Endodermal cell (in vitro differentiated cells): ENCODE measurements around the gene CCSER1. TPM values are rescaled to one million over a fixed set of nuclear protein-coding genes. Genes with fewer than 3 reads are reported as not detected.

Experiments used
- DNase-seq: peaks from one replicate; pipeline ENCODE4 v3.0.0-alpha.2; 2017
- H3K27ac ChIP-seq: 2 replicates; pipeline ENCODE4 v1.5.1; 2013; ENCODE audit warnings: mild to moderate bottlenecking, low read depth, low read length, moderate library complexity
- H3K27me3 ChIP-seq: 2 replicates; pipeline ENCODE4 v1.6.1; 2013; ENCODE audit warnings: mild to moderate bottlenecking, low read length, moderate library complexity; ENCODE audit not compliant: insufficient read depth, control insufficient read depth, poor library complexity, severe bottlenecking
- H3K36me3 ChIP-seq: 2 replicates; pipeline ENCODE4 v1.7.0; 2013; ENCODE audit warnings: mild to moderate bottlenecking, low read length, moderate library complexity; ENCODE audit not compliant: control insufficient read depth, insufficient read depth
- H3K4me1 ChIP-seq: one replicate; pipeline ENCODE4 v1.7.0; 2013; ENCODE audit warnings: low read length; ENCODE audit not compliant: control insufficient read depth, insufficient read depth
- H3K4me3 ChIP-seq: 2 replicates; pipeline ENCODE4 v1.5.1; 2013; ENCODE audit warnings: mild to moderate bottlenecking, low read length, moderate library complexity
- H3K9ac ChIP-seq: 2 replicates; pipeline ENCODE4 v1.6.1; 2013; ENCODE audit warnings: mild to moderate bottlenecking, low read length, moderate library complexity; ENCODE audit not compliant: poor library complexity, severe bottlenecking; ENCODE audit errors: extremely low read depth
- H3K9me3 ChIP-seq: 2 replicates; pipeline ENCODE4 v1.6.1; 2013; ENCODE audit warnings: mild to moderate bottlenecking, low read length, moderate library complexity; ENCODE audit not compliant: control insufficient read depth
- H3K27ac Mint-ChIP-seq: 2 replicates; pipeline ENCODE4 v1.8.0; 2020; ENCODE audit warnings: mixed read lengths
- H3K27me3 Mint-ChIP-seq: 2 replicates; pipeline ENCODE4 v1.8.0; 2021; ENCODE audit warnings: mild to moderate bottlenecking, mixed read lengths; ENCODE audit not compliant: insufficient read depth
- H3K36me3 Mint-ChIP-seq: 2 replicates; pipeline ENCODE4 v1.8.0; 2020; ENCODE audit warnings: low read depth, mixed read lengths
- H3K4me1 Mint-ChIP-seq: 2 replicates; pipeline ENCODE4 v1.8.0; 2020; ENCODE audit warnings: mixed read lengths
- H3K4me3 Mint-ChIP-seq: 2 replicates; pipeline ENCODE4 v1.8.0; 2020; ENCODE audit warnings: mild to moderate bottlenecking, moderate library complexity, mixed read lengths
- H3K9me3 Mint-ChIP-seq: 2 replicates; pipeline ENCODE4 v1.8.0; 2020; ENCODE audit warnings: mild to moderate bottlenecking, mixed read lengths
- WGBS, 2 experiments: methylation state at CpG; one replicate each; pipeline versions ENCODE4 v1.1.5 to v1.1.7; 2013; ENCODE audit warnings: missing lambda C conversion rate in 2 of 2, mixed read lengths in 1 of 2; ENCODE audit not compliant: insufficient coverage in 1 of 2, insufficient read length in 1 of 2; 5-methylcytosine and 5-hydroxymethylcytosine counted together
- total RNA-seq, 2 donors: library from RNA; stranded (reverse); fragmentation: NEBNext Ultra II Directional in 1 of 2; extraction: Animal tissue kit (Norgen Biotek cat#: 25700) in 1 of 2; gene quantifications; 2 replicates in 1 of 2; 3 replicates in 1 of 2; pipeline ENCODE4 v1.2.1, GENCODE V29; 2021
- TF ChIP-seq, protein P1 (sequence below): fragments of 200-600 bp; sonication (generic); conservative IDR thresholded peaks from 2 replicates; pipeline ENCODE4 v1.5.0; 2021; ENCODE audit warnings: antibody characterized with exemption, mild to moderate bottlenecking

Gene CCSER1
- total RNA-seq, 2 donors from 2014 or later: 1.1 to 2.2 TPM

DNA sequence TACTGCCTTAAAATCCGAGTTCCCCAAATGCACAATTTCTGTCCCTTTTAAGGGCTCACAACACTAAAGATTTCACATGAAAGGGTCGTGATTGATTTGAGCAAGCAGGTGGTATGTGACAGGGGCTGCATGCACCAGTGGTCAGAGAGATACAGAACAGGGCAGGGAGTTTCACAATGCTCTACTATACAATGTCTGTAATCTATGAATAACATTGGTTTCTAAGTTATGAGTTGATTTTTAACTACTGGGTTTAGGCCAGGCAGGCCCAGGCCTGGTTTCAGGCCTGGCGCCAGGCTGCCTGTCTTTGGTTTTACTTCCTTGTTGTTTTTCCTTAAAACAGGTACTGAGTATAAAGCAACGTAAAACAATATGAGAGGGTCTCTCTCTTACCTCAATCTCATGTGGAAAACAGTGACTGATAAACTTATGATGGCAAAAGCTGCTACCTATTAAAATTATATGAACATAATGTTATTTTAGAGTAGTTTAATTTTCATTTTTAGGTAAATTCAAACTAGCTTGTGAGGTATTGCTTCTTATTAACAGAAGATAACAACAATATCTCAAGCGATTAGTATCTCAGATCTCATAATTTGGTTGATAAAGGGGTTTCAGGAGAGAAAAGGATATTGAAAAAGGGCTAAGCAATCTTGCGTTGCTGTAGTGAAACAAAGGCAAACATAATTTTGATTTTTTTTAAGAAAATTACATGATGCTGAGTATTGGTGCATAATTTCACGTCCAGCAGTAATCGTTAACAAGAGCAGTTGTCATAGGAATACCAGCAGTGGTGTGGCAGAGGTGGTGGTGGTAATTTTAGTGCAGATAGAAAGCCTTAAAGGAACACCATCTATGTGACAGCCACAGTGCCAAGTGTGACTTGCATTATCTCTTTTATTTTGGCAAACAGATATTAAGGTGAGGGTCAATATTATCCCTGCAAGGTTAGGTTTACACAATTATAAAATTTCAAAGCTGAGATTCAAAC, 1232.1 kb downstream of the CCSER1 start:
- DNase-seq: no peak
- Histone ChIP-seq H3K27ac (no peak overlapping the region), H3K9ac (no peak overlapping the region), H3K9me3 (no peaks in the 10 kb centered on the region), H3K4me3 (no peak overlapping the region), H3K27me3 (no peaks in the 10 kb centered on the region), H3K4me1 (no peaks in the 10 kb centered on the region), H3K36me3 (no peaks in the 10 kb centered on the region)
- Mint-ChIP-seq H3K27ac (no peak overlapping the region), H3K36me3 (no peaks in the 10 kb centered on the region), H3K4me3 (no peak overlapping the region), H3K27me3 (no peaks in the 10 kb centered on the region), H3K4me1 (no peaks in the 10 kb centered on the region), H3K9me3 (peaks cover 3% of the 10 kb centered on the region)
- 58 to 81% methylated on average over 3 to 8 of the region's 8 CpGs for WGBS, 2 experiments
- TF ChIP-seq, protein P1, sequence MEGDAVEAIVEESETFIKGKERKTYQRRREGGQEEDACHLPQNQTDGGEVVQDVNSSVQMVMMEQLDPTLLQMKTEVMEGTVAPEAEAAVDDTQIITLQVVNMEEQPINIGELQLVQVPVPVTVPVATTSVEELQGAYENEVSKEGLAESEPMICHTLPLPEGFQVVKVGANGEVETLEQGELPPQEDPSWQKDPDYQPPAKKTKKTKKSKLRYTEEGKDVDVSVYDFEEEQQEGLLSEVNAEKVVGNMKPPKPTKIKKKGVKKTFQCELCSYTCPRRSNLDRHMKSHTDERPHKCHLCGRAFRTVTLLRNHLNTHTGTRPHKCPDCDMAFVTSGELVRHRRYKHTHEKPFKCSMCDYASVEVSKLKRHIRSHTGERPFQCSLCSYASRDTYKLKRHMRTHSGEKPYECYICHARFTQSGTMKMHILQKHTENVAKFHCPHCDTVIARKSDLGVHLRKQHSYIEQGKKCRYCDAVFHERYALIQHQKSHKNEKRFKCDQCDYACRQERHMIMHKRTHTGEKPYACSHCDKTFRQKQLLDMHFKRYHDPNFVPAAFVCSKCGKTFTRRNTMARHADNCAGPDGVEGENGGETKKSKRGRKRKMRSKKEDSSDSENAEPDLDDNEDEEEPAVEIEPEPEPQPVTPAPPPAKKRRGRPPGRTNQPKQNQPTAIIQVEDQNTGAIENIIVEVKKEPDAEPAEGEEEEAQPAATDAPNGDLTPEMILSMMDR: no peak

DNA sequence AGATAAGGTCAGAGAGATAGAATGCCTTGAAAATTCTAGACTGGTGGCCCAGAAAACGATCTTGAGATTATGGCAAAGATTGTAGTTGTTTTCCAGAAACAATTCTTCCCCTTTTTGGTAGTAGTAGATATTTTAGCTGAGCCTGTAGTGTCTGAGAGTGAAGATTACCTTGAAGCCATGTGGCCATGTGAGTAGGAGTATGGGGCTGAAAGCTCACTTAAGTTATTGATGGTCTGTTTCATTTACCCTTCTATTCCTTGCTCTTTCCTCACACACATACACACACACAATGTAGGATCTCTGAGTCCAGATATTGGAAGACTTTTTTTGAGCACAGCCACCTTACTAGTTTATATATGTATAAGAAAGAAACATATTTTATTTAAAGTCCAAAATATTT, 1234.9 kb downstream of the CCSER1 start:
- Histone ChIP-seq H3K4me1 (no peaks in the 10 kb centered on the region), H3K4me3 (no peak overlapping the region), H3K27ac (no peak overlapping the region), H3K9me3 (no peaks in the 10 kb centered on the region), H3K9ac (no peak overlapping the region), H3K36me3 (no peaks in the 10 kb centered on the region), H3K27me3 (no peaks in the 10 kb centered on the region)
- WGBS, 2 experiments: 74 to 100% methylated on average over 1 of the region's 1 CpG
- DNase-seq: no peak
- Mint-ChIP-seq H3K27me3 (no peaks in the 10 kb centered on the region), H3K9me3 (peaks cover 3% of the 10 kb centered on the region), H3K36me3 (no peaks in the 10 kb centered on the region), H3K4me3 (no peak overlapping the region), H3K27ac (no peak overlapping the region), H3K4me1 (no peaks in the 10 kb centered on the region)
- TF ChIP-seq, protein P1: no peak

DNA sequence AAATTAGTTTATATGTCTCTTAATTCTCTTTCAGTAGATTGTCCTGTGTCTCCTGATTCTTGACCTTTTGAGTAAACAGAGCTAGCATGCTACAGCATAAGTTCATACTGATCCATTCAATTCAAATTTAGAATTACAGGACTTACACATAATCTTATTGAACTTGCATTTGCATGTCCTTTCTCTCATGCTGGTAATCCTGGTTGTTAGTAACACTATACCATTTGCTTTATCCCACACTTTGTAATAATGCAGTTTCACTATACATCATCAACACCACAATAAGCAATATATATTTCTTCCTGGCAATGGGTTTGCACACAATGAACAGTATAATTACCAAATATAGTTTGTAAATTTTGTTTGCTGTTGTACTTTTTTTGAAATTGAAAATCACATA, 1239.4 kb downstream of the CCSER1 start:
- Histone ChIP-seq H3K9ac (no peak overlapping the region), H3K9me3 (no peaks in the 10 kb centered on the region), H3K4me1 (no peaks in the 10 kb centered on the region), H3K4me3 (no peak overlapping the region), H3K27me3 (no peaks in the 10 kb centered on the region), H3K27ac (no peak overlapping the region), H3K36me3 (no peaks in the 10 kb centered on the region)
- no peaks in the 10 kb centered on the region for H3K36me3 Mint-ChIP-seq
- H3K27ac Mint-ChIP-seq: no peak overlapping the region
- no peak for DNase-seq
- no peaks in the 10 kb centered on the region for H3K9me3 Mint-ChIP-seq
- no peak overlapping the region for H3K4me3 Mint-ChIP-seq
- TF ChIP-seq, protein P1: no peak
- no peaks in the 10 kb centered on the region for H3K4me1 Mint-ChIP-seq
- H3K27me3 Mint-ChIP-seq: no peaks in the 10 kb centered on the region
